SJSA1 (cell line): ENCODE results near the gene ESM1. TPM values are rescaled to one million over a fixed set of nuclear protein-coding genes. Genes with fewer than 3 reads are reported as not detected.
"Not testable (repeated sequence)": the region's sequence is repeated elsewhere in the genome, so short reads cannot be mapped to it uniquely, and the experiment has no call there.

Experiments
- DNase-seq, 2 experiments: peaks; one replicate each; pipeline ENCODE4 v3.0.0-alpha.2; 2015 to 2020; ENCODE audit warnings: low spot score in 2 of 2, low read depth in 1 of 2
- H3K27ac ChIP-seq: fragments of 250-450 bp; sonication (Bioruptor Pico); 2 replicates; pipeline ENCODE4 v1.5.1; 2020; ENCODE audit warnings: mild to moderate bottlenecking, moderate library complexity
- H3K27me3 ChIP-seq: fragments of 250-450 bp; sonication (Bioruptor Pico); replicated peaks from 2 replicates; pipeline ENCODE4 v1.5.1; 2020; ENCODE audit warnings: mild to moderate bottlenecking, moderate library complexity
- H3K36me3 ChIP-seq: fragments of 250-450 bp; sonication (Bioruptor Pico); 2 replicates; pipeline ENCODE4 v1.5.1; 2020; ENCODE audit warnings: mild to moderate bottlenecking
- H3K4me1 ChIP-seq: fragments of 250-450 bp; sonication (Bioruptor Pico); replicated peaks from 2 replicates; pipeline ENCODE4 v1.6.1; 2021; ENCODE audit warnings: mild to moderate bottlenecking
- H3K4me3 ChIP-seq: fragments of 250-450 bp; sonication (Bioruptor Pico); 2 replicates; pipeline ENCODE4 v1.5.1; 2020; ENCODE audit warnings: mild to moderate bottlenecking
- H3K9me3 ChIP-seq: fragments of 250-450 bp; sonication (Bioruptor Pico); replicated peaks from 2 replicates; pipeline ENCODE4 v1.5.1; 2020; ENCODE audit warnings: mild to moderate bottlenecking
- total RNA-seq: library from RNA; depleted of rRNA; stranded (reverse); fragments of >200 nt; shearing (Covaris generic); gene quantifications from 2 replicates; pipeline ENCODE4 v1.2.3, GENCODE V29; 2014; rRNA removed

The ESM1 gene, protein sequence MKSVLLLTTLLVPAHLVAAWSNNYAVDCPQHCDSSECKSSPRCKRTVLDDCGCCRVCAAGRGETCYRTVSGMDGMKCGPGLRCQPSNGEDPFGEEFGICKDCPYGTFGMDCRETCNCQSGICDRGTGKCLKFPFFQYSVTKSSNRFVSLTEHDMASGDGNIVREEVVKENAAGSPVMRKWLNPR
- 0.13 and 1.8 TPM in 2 replicates for total RNA-seq

DNA sequence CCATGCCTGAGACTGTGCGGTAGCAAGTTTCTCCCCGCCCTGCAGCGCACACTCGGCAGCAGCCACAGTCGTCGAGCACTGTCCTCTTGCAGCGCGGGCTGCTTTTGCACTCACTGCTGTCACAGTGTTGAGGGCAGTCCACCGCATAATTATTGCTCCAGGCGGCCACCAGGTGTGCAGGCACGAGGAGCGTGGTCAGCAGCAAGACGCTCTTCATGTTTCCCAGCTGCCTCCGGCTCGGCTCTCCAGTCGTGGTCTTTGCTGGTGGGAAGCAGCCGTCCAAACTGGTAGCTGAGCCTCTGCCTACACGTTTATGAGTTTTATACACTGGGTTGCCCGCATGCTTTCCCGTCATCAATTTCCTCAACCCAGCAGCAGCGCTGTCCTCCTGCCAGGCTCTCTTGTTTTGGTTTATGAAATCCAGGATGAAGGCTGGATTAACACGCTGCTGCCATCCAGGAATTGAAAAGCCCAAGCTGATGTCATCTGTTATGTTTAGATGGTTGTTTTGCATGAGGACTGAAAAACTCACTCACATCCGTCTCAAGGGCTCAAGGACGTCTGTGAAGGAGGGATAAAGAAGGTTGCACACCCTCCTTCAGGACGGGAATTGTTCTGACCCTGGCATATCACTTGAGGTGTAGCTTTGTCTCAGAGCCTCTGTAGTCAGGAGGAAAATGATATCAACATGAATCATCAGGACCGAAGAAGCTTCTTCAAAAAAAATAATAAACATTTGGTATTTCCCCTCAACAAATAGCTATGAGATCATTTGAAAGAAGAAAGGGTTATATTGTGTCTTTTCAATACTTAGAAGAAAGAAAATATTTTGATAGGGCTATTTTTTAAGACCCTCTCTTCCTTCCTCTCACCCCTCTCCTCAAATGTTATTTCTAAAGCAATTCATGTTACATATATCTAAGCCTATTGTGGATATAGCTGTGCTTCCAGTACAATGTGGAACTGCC, at the start of gene ESM1:
Gene ESM1, minus strand, starts transcription at position 293 of the 968 bp plus-strand sequence. Its CDS starts 76 bp downstream, at position 217.
- no peaks in the 10 kb centered on the region for H3K36me3 ChIP-seq
- H3K4me3 ChIP-seq = peak within 1 kb of the TSS; percentile 21
- peaks cover 25% of the 10 kb centered on the region for H3K4me1 ChIP-seq
- peak; percentile 87 to 91 for DNase-seq
- no peaks in the 10 kb centered on the region for H3K27me3 ChIP-seq
- H3K9me3 ChIP-seq = no peaks in the 10 kb centered on the region
- H3K27ac ChIP-seq = peak within 1 kb of the TSS; percentile 56

DNA sequence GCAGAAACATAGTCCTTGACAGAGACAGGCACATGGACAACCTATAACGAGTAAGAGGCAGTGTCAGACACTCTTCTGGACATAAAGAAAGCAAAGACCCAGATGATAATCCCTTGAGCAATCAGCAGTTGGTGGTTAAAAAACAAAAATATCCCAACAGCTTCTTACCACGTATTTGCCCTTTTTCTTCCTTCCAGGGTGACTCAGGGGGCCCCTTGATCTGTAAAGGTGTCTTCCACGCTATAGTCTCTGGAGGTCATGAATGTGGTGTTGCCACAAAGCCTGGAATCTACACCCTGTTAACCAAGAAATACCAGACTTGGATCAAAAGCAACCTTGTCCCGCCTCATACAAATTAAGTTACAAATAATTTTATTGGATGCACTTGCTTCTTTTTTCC, 48.2 kb upstream of the ESM1 start:
- Histone ChIP-seq H3K27me3 (no peaks in the 10 kb centered on the region), H3K27ac (no peak overlapping the region), H3K4me3 (no peak overlapping the region), H3K4me1 (peaks cover 58% of the 10 kb centered on the region), H3K9me3 (no peaks in the 10 kb centered on the region), H3K36me3 (no peaks in the 10 kb centered on the region)
- DNase-seq = peak in 1 of 2 experiments; percentile 4

- Histone ChIP-seq H3K4me1 (peaks cover 58% of the 10 kb centered on the region), H3K9me3 (no peaks in the 10 kb centered on the region), H3K36me3 (no peaks in the 10 kb centered on the region), H3K27ac (peak overlapping the region; percentile 57), H3K27me3 (no peaks in the 10 kb centered on the region), H3K4me3 (no peak overlapping the region)
- DNase-seq = peak in 1 of 2 experiments; percentile 50
Measured at GRCh38 chr5:55031492-55031891, 46.1 kb upstream of the ESM1 start.

DNA sequence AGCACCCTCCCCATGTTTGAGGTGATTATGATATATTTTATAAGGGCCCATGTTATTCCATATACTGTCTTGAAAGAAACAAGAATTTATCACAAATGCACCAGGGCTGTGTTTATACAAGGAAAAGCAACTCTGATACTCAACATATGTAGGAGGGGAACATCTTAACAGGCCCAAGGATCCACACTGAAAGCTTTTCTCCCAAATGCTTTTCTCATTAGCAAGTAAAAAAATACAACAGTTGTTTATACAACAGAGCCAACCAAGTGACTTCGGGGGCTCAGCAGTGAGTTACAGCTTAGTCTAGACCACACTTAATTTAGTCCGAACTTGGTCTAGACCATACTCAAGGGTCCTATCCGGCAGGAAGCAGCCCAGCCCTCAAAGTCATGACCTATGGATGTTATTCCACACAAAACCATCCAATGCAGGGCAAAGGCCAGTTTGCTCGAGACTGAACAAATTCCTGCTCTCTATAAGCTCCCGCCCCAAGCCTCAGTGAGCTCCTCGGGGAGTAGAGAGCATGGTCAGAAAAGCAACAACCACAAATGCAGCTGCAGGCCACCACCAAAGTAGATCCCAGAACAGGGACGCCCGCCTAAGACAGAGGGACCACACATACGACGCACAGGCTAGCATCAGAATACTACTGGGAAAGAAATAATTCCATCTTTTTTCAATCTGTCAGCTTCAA, 45.4 kb upstream of the ESM1 start:
- no peak overlapping the region for H3K4me3 ChIP-seq
- H3K27me3 ChIP-seq = no peaks in the 10 kb centered on the region
- H3K9me3 ChIP-seq = no peaks in the 10 kb centered on the region
- peak; percentile 45 to 51 for DNase-seq
- no peaks in the 10 kb centered on the region for H3K36me3 ChIP-seq
- H3K4me1 ChIP-seq = peaks cover 51% of the 10 kb centered on the region
- H3K27ac ChIP-seq = peak overlapping the region; percentile 57

DNA sequence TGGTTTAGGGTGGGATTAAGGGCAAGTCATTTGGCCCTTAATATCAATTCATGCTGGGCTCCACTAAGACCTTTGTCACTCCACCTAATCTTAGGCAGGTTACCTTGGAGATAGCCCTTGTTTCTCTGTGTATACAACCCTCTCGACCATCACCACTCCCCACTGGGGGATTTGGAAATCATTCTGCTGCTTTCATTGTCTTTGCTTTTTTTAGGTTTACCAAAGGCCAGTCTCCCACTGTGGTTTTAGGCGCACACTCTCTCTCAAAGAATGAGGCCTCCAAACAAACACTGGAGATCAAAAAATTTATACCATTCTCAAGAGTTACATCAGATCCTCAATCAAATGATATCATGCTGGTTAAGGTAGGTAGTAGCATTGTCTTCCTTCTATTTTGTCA, 44.8 kb upstream of the ESM1 start:
- H3K36me3 ChIP-seq = no peaks in the 10 kb centered on the region

DNA sequence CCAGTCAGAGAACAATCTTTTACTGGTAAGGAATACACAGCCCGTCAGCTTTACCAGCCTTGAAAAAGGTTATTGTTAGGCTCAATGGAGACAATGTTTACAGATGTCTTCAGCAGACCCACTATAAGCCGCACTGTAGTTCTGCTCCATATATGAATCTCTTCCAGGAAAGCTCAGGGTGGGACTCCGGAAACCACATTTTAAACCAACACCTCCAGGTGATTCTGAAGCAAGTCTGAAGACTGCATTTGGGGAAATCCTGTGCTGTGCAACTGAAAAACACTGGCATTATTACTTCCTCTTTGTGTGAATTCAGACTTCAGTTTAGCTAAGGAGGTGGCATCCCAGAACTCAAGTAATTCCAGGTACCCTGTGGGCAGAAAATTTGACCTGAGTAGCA, 42.2 kb upstream of the ESM1 start:
- Histone ChIP-seq H3K27ac (no peak overlapping the region), H3K36me3 (no peaks in the 10 kb centered on the region), H3K27me3 (no peaks in the 10 kb centered on the region), H3K4me3 (no peak overlapping the region), H3K9me3 (no peaks in the 10 kb centered on the region), H3K4me1 (peaks cover 46% of the 10 kb centered on the region)
- DNase-seq = no peak

More for the DNA sequence above, 44.8 kb upstream of the ESM1 start:
- Histone ChIP-seq H3K4me1 (peaks cover 46% of the 10 kb centered on the region), H3K27ac (peak overlapping the region; percentile 57), H3K27me3 (no peaks in the 10 kb centered on the region), H3K9me3 (no peaks in the 10 kb centered on the region), H3K4me3 (no peak overlapping the region)
- peak in 1 of 2 experiments; percentile 53 for DNase-seq

GRCh38 chr5:55022450-55022849, 37.1 kb upstream of the ESM1 start:
- Histone ChIP-seq H3K27ac (no peak overlapping the region), H3K4me3 (no peak overlapping the region), H3K9me3 (no peaks in the 10 kb centered on the region), H3K36me3 (no peaks in the 10 kb centered on the region), H3K27me3 (no peaks in the 10 kb centered on the region), H3K4me1 (peaks cover under 1% of the 10 kb centered on the region; the same call in 1 of the 2 replicates)
- no peak for DNase-seq

GRCh38 chr5:55021821-55022220, 36.4 kb upstream of the ESM1 start:
- no peaks in the 10 kb centered on the region for H3K27me3 ChIP-seq
- no peaks in the 10 kb centered on the region for H3K9me3 ChIP-seq
- no peaks in the 10 kb centered on the region for H3K36me3 ChIP-seq
- no peak overlapping the region for H3K4me3 ChIP-seq
- DNase-seq = no peak
- no peaks in the 10 kb centered on the region for H3K4me1 ChIP-seq
- H3K27ac ChIP-seq = no peak overlapping the region

- DNase-seq = no peak
- Histone ChIP-seq H3K27me3 (no peaks in the 10 kb centered on the region), H3K9me3 (no peaks in the 10 kb centered on the region), H3K36me3 (no peaks in the 10 kb centered on the region), H3K27ac (no peak overlapping the region), H3K4me1 (no peaks in the 10 kb centered on the region), H3K4me3 (no peak overlapping the region)
Measured at GRCh38 chr5:55021410-55021809, 36.0 kb upstream of the ESM1 start.

GRCh38 chr5:55010149-55010548, 24.8 kb upstream of the ESM1 start:
- not testable (repeated sequence) for H3K9me3 ChIP-seq, H3K27me3 ChIP-seq, H3K36me3 ChIP-seq, H3K4me3 ChIP-seq, H3K27ac ChIP-seq
- peak in 1 of 2 experiments; percentile 72 for DNase-seq
- H3K4me1 ChIP-seq = peaks cover 22% of the 10 kb centered on the region

DNA sequence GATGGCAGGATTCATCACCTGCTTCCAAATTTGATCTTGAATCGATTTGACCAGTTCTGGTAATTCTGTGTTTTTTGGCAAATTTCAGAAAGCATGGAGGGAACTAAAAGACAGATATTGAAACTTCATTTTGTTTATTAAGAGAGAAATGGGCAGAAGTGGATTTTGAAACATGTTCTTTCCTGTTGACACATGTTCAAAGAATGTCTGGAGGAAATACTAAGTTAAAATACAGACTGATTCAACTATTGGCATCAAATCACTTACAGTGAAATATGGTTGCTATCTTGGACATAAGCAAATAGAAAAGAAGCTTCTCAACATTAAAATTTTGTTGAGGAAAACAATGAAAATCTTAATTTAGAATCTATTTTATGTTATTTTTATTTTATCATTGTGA, 19.3 kb upstream of the ESM1 start:
- no peaks in the 10 kb centered on the region for H3K36me3 ChIP-seq
- no peak overlapping the region for H3K27ac ChIP-seq
- H3K9me3 ChIP-seq = no peaks in the 10 kb centered on the region
- H3K4me3 ChIP-seq = no peak overlapping the region
- peaks cover 24% of the 10 kb centered on the region for H3K4me1 ChIP-seq
- peak in 1 of 2 experiments; percentile 12 for DNase-seq
- no peaks in the 10 kb centered on the region for H3K27me3 ChIP-seq

- H3K27ac ChIP-seq = no peak overlapping the region
- H3K36me3 ChIP-seq = no peaks in the 10 kb centered on the region
- H3K4me1 ChIP-seq = peaks cover 14% of the 10 kb centered on the region
- no peaks in the 10 kb centered on the region for H3K27me3 ChIP-seq
- H3K9me3 ChIP-seq = no peaks in the 10 kb centered on the region
- no peak for DNase-seq
- H3K4me3 ChIP-seq = no peak overlapping the region
Measured at GRCh38 chr5:55003432-55004065, 18.2 kb upstream of the ESM1 start.

DNA sequence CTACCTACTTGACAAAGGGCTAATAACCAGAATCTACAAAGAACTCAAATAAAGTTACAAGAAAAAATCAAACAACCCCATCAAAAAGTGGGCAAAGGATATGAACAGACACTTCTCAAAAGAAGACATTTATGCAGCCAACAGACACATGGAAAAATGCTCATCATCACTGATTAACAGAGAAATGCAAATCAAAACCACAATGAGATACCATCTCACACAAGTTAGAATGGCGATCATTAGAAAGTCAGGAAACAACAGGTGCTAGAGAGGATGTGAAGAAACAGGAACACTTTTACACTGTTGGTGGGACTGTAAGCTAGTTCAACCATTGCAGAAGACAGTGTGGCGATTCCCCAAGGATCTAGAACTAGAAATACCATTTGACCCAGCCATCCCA, 16.8 kb upstream of the ESM1 start:
- H3K9me3 ChIP-seq, H3K27ac ChIP-seq, H3K36me3 ChIP-seq, H3K4me3 ChIP-seq, DNase-seq, H3K27me3 ChIP-seq: not testable (repeated sequence)
- peaks cover 14% of the 10 kb centered on the region for H3K4me1 ChIP-seq
